ENCODE data around the gene TNPO3.
"Not testable (repeated sequence)": the region's sequence is repeated elsewhere in the genome, so short reads cannot be mapped to it uniquely, and the experiment has no call there.

Gene TNPO3

DNA sequence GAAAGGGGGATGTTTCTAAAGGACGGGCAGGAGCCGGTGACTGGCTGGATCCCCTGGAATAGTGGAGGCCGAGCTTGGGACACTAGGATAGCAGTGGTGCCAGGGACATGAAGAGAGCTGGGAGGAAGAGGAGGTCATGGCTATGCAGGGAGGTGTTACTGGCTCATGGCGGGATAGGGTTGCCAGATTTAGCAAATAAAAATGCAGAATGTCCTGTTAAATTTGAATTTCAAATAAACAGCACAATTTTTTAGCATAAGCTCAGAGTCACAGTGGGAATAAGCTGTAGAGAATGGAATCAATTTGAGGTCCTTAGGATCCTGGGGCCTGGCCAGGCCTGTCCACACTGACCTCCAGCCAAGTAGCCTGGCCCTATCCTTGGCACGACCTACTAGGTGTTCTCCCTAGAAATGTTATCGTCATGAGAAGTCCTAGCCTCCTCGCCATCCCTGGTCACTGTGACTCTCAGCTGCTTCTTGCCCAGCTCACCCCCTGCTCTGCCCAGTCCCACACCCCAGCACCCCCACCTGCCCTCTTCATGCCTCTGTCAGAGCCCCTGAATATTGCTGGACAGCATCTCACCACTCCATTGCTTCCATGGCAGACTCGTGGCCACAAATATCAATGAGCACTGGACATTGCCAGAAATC lies 136.8 kb downstream of the TNPO3 start:
- no peak for DNase-seq

DNA sequence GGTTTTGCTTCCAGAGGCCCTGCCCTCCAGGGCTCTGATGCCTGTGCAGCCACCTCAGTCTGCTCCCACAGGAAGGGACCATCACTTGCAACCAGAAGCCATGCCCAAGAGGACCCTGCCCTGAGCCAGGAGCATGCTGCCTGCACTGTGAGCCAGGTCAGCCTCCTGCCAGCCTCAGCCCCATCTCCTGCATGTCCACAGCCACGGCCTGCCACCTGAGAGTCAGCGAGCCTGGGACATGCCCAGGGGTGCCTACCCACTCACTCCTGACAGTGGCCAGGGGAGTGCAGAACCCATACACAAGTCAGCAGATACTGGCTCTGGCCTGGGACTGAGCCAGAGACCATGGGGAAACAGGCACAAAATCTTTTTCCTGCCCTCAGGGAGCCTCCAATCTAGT lies 137.8 kb downstream of the TNPO3 start:
- no peak for DNase-seq

- no peak for DNase-seq
Measured at GRCh38 chr7:128916643-128916915, 138.3 kb downstream of the TNPO3 start.

- no peak for DNase-seq
Measured at GRCh38 chr7:128915841-128916642, 138.9 kb downstream of the TNPO3 start.

GRCh38 chr7:128915271-128915819 lies 139.6 kb downstream of the TNPO3 start:
- no peak for DNase-seq

- no peak for DNase-seq
Measured at GRCh38 chr7:128914566-128915151, 140.3 kb downstream of the TNPO3 start.

DNA sequence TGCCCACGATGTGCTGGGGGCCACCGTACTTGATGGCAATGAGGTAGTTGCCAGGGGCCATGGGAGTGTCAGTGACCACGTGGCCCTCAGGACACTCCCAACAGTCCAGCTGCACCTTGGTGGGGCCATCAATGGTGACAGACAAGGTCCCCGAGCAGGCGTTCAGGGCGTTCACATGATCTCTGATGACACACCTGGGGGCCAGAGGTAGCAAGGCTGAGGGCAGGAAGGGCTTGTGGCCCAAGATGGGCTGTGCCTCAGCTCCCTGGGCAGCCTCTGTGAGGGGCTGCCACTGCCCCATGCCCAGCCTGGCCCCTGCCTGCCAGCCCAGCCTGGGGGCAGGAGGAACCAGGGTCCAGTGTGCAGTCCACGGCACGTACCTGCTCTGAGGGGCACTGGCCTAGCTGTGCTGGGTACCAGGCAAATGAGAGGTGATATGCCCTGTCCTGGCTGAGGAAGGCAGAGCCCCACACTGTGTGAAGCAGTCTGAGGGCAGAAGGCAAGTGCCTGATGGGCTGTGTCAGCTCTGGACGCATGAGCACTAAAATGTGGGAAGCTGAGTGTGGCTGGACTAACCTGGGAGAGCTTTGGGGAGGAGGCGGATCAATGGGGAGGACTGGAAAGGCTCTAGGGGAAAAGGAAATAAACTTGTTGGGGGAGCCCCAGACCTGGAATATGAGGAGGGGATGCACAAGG lies 140.9 kb downstream of the TNPO3 start:
- DNase-seq, result no peak

DNA sequence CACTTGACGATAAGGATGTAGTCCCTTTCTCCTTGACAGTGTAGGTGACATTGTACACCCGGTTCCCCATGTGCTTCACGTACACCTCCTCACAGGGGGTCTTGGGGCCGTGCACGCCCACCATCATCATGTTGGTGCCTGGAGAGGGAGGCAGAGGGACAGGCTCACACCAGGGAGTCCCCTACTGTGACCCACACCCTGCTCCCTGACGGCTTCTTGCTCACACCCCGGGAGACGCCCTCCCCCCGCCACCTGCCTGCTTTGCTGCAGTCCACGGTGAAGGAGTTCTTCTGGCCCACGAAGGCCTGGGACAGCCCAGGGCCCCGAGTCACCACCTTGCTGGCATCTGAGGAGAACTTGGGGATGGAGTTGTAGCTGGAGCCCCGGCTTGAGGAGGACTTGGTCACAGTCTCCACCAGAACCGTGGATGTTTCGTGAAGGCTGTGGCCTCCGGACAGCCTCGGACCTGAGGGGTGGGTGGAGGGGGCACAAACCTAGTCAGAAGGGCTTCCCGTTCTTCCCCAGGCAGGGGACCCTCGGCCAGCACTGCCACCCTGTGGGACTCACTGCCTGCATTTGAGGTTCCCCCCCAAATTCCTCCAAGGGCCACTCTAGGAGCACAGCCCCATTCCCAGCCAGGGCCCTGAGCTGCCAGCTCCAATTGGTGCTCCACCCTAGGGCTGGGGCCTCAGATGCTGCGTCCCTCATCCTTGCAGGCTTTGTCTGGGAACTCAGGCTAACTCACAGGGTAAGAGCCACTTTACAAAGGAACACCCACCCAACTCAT lies 142.0 kb downstream of the TNPO3 start:
- DNase-seq, result not testable (repeated sequence)

DNA sequence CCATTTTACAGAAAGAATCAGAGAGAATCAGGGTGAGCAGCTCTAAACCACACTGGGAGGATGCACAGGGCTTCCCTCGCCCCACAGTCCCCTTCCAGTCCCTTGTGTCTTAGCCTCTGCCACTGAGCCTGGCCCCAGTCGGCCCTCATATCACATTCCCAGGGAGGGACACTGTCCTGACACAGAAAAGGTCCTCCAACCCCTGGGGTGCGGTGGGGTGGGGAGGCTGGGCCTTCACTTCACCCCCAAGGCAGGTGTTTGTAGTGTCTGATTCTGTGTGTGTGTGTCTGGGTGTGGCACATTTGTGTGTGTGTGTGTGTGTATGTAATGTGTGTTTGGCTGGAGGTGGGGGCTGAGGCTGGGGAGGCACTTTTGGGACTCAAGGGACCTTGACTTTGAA lies 142.6 kb downstream of the TNPO3 start:
- no peak for DNase-seq

DNA sequence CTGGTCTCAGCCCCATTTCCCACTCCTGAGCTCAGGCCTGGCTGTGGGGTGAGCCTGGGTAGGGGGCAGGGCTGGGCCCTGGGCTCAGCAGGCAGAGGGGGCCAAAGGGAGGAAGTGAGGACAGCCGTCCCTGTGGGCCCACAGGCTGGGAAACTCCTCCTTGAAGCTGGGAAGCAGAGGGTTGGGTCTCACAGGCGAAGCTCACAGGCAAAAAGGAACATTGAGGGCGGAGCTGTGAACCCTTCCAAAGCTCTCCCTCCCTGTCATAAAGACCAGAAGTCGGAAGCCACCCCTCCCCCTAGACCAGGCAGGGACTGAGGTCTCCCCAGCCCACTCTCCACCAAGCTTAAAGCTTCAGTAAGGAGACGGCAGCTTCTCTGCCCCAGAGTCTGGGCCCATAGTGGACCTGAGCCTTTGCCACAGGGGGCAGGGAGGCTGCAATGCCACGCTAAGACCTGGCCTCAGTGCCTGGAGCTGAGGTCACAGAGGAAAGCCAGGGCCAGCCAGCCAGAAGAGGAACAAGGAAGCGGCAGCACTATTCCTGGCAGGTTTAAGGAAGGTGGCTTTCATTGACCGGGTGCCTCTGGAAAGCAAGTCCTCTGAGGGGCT lies 143.4 kb downstream of the TNPO3 start:
- DNase-seq, result no peak

- no peak for DNase-seq
Measured at GRCh38 chr7:128910569-128910945, 144.4 kb downstream of the TNPO3 start, which contains the start of gene KCP. KCP (minus strand) TSS chr7:128910709; CDS start chr7:128910676, 33 bp downstream.

- DNase-seq, result no peak
Measured at GRCh38 chr7:128909625-128910568, 145.0 kb downstream of the TNPO3 start.

DNA sequence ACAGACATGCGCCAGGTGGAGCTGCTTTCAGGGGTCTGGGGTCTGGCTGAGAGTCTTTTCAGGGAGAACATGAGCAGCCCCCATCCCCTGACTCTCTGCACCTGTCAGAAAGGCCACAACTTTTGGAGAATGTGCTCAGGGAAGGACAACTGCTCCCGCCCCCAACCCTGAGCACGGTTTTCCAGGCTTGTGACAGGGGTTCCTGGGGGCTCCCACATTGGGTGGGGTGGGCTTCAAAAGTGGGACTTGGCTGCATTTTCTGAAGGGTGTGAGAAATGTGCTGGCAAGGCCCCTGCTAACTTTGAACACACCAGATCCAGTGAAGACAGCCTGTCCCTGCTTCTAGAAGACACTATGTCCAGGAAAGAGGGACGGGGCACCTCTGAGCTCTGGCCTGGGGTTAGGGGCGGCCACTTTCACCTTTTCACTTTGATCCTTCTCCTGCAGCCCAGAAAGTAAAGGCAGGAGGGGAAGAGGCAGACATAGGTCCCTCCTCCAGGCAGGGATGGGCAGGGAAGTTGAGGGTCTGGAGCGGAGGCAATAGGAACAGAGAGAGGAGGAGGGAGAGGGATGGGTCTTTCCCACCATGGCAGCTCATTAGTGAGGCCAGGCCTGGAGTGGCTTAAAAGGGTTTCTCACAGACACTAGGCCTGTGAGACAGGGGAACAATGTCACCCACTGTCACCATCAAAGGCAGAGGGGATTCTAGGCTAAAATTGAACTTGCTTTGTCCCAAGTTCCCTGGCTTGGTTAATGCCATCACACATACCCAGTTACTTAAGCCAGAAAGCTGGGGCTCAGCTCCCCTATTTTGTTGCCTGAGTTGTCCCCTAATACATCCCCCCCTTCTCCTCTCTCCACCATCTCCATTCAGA lies 145.9 kb downstream of the TNPO3 start:
- DNase-seq, result no peak

GRCh38 chr7:128906766-128907559 lies 147.9 kb downstream of the TNPO3 start:
- no peak for DNase-seq

DNA sequence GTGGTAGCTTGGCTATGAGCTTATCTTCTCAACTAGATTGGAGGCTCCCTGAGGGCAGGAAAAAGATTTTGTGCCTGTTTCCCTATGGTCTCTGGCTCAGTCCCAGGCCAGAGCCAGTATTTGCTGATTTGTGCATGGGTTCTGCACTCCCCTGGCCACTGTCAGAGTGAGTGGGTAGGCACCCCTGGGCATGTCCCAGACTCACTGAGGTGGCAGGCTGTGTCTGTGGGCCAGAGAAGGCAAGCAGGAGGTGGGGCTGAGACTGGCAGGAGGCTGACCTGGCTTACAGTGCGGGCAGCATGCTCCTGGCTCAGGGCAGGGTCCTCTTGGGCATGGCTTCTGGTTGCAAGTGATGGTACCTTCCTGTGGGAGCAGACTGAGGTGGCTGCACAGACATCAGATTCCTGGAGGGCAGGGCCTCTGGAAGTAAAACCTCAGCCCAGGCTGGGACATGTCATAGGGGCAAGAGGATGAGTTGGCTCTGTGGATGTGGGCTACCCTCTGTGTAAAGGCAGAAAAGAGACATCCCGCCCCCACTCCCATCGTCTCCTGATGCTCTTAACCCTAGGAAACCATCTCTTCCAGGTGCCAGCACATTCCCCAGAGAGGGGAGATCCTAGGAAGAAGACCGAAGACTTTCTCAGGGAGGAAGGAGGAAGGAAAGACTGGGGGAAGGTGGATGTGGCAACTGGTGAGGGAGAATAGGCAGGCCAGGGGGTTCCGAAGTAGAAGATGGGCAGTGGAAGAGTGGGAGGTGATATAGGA lies 148.7 kb downstream of the TNPO3 start:
- DNase-seq, result no peak

- DNase-seq, result peak; percentile 70
Measured at GRCh38 chr7:128904381-128905197, 150.3 kb downstream of the TNPO3 start.

Data from activated CD4-positive, alpha-beta T cell treated with anti-CD3 and anti-CD28 coated beads, Interleukin-2, Interleukin-6, amounts not matched to agents 100 ng/mL and 50 ng/mL, durations not matched to agents 16 hours and 8 hours (primary cell).